Naive B cell (primary cell): Measurements from ENCODE around the gene SNX27. TPM values are rescaled to one million over a fixed set of nuclear protein-coding genes. Genes with fewer than 3 reads are reported as not detected.
"Not testable (repeated sequence)": the region's sequence is repeated elsewhere in the genome, so short reads cannot be mapped to it uniquely, and the experiment has no call there.

Experiments
- ATAC-seq, 2 donors: fragments of 150-1000 bp; cut with Tn5 transposase; 2 replicates each; pipeline ENCODE4 v1.10.0; 2021; ENCODE audit warnings: low read depth in 2 of 2, mild to moderate bottlenecking in 2 of 2, moderate library complexity in 2 of 2
- DNase-seq: peaks from one replicate; pipeline ENCODE4 v3.0.0; 2022
- H3K27ac Mint-ChIP-seq, 6 donors: one replicate each; pipeline ENCODE4 v1.8.0; 2020 to 2022; ENCODE audit warnings: mild to moderate bottlenecking in 6 of 6, mixed read lengths in 6 of 6, moderate library complexity in 5 of 6, inconsistent platforms in 2 of 6
- H3K27me3 Mint-ChIP-seq, 3 donors: one replicate each; pipeline ENCODE4 v1.8.0; 2021 to 2022; ENCODE audit warnings: mixed read lengths in 3 of 3, mild to moderate bottlenecking in 1 of 3
- H3K36me3 Mint-ChIP-seq, 2 donors: one replicate each; pipeline ENCODE4 v1.8.0; 2020 to 2022; ENCODE audit warnings: mixed read lengths in 2 of 2, inconsistent platforms in 1 of 2, mild to moderate bottlenecking in 1 of 2
- H3K4me1 Mint-ChIP-seq, 3 donors: one replicate each; pipeline ENCODE4 v1.8.0; 2020 to 2022; ENCODE audit warnings: mixed read lengths in 3 of 3, inconsistent platforms in 1 of 3, mild to moderate bottlenecking in 1 of 3, moderate library complexity in 1 of 3
- H3K4me3 Mint-ChIP-seq, 8 donors: one replicate each; pipeline ENCODE4 v1.8.0; 2020 to 2022; ENCODE audit warnings: mild to moderate bottlenecking in 8 of 8, mixed read lengths in 8 of 8, moderate library complexity in 8 of 8, inconsistent platforms in 2 of 8
- H3K9me3 Mint-ChIP-seq, 7 donors: one replicate each; pipeline ENCODE4 v1.8.0; 2020 to 2022; ENCODE audit warnings: mixed read lengths in 7 of 7, mild to moderate bottlenecking in 5 of 7, inconsistent platforms in 2 of 7, moderate library complexity in 1 of 7
- polyA plus RNA-seq, 6 donors: library from polyadenylated mRNA; unstranded; fragments of 300-500 nt; fragmentation: Illumina TruSeq; gene quantifications; one replicate each; pipeline ENCODE4 v1.2.3, GENCODE V29; 2021; ENCODE audit warnings: low read depth in 6 of 6

SNX27 gene
- polyA plus RNA-seq, 6 donors from 2014 or later, result 4.2 to 17.2 (median 13.1) TPM

DNA sequence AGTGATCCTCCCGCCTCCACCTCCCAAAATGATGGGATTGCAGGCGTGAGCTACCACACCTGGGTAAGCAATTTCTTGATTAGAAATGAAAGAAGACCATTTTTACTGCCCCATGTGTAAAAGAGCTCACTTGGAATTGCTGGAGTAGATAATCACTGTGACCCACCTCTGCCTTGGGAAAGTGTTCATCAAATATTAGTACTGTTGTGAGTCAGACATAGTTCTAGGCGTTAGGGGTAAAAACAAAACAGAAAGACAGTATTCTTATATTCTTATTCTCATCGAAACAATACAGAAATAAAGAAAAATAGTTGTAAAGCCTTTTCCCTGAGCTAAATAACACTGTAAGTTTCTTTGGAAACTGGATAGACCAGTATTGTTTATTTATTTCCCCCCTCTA lies 68.5 kb downstream of the SNX27 start:
- ATAC-seq (no peak), DNase-seq (no peak)
- Mint-ChIP-seq H3K27me3 (no peaks in the 10 kb centered on the region), H3K36me3 (peaks cover 0 to 14% of the 10 kb centered on the region in 2 donors), H3K9me3 (no peaks in the 10 kb centered on the region), H3K4me3 (no peak overlapping the region), H3K4me1 (peaks cover 0 to 5% (median 4%) of the 10 kb centered on the region in 3 donors), H3K27ac (peak overlapping the region in 1 of 6 donors; percentile 74)

DNA sequence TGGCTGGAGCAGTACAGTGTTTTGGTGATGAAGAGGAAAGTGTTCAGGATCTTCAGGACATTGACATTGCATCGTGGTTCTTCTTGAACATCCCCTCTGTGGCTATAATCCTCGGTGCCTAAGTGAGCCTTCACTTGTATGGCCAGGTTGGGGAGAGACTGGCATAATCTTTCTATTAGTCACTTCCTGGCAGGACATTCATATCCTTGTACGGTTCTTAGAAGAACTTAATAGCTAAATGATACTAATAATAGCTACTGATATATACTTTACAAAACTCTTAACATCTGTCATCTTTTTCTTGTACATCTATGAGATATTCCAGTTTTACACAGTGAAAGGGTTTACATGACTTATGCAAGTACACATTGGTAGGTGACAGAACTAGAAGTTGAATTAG lies 69.0 kb downstream of the SNX27 start:
- no peak for DNase-seq
- Mint-ChIP-seq H3K4me1 (peaks cover 0 to 5% (median 4%) of the 10 kb centered on the region in 3 donors), H3K36me3 (peaks cover 0 to 19% of the 10 kb centered on the region in 2 donors), H3K27me3 (no peaks in the 10 kb centered on the region), H3K27ac (peak overlapping the region in 1 of 6 donors; percentile 74), H3K9me3 (no peaks in the 10 kb centered on the region), H3K4me3 (no peak overlapping the region)
- ATAC-seq, result no peak

DNA sequence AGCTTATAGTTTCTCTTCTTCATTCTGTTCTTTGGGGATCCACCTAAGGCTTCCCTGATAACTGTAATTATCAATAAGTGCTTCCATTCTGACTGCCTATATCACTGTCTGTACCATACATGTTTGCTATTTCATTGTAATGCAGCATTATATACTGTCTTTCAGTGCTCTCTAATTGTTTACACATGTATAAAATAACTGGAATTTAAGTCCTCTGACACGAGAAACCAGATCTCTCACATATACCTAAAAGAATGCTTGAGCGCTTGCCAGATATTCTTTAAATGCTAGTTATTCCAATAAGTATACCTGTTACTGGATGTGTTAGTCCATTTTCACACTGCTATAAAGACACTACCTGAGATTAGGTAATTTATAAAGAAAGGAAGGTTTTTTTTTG lies 70.1 kb downstream of the SNX27 start:
- Mint-ChIP-seq H3K27me3 (no peaks in the 10 kb centered on the region), H3K27ac (no peak overlapping the region), H3K4me1 (peaks cover 0 to 5% (median 4%) of the 10 kb centered on the region in 3 donors), H3K36me3 (peaks cover 0 to 23% of the 10 kb centered on the region in 2 donors), H3K4me3 (no peak overlapping the region), H3K9me3 (no peaks in the 10 kb centered on the region)
- DNase-seq, result no peak
- no peak for ATAC-seq

DNA sequence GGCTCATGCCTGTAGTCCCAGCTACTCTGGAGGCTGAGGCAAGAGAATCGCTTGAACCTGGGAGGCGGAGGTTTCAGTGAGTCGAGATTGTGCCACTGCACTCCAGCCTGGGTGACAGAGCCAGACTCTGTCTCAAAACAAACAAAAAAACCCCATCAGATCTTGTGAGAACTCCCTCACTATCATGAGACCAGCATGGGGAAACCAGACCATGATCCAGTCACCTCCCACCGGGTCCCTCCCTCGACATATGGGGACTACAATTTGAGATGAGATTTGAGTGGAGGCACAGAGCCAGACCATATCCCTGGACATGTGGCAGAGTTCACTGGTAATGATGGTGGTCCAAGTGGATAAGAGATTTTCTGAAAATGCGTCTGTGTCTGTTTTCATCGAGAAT lies 71.1 kb downstream of the SNX27 start:
- not testable (repeated sequence) for H3K27me3 Mint-ChIP-seq, H3K4me1 Mint-ChIP-seq, H3K9me3 Mint-ChIP-seq, H3K4me3 Mint-ChIP-seq, DNase-seq, ATAC-seq
- peaks cover 0 to 22% of the 10 kb centered on the region in 2 donors for H3K36me3 Mint-ChIP-seq
- H3K27ac Mint-ChIP-seq, result peak overlapping the region in 1 of 6 donors; percentile 58

DNA sequence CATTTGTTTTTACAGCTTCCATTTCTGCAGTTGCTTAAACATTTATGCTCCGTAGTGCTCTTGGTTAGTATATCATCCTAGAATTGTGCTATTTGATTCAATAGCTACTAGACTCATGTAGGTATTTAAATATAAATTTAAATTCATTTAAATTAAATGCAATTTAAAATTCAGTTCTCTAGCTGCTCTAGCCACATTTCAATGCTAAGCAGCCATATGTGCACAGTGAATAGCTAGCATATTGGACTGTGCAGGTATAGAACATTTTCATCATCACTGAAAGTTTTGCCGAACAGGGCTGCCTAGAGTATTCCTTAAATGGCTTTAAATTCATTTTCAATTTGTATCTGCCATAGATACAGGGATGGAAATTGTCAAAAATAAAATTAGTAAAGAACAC lies 72.3 kb downstream of the SNX27 start:
- ATAC-seq (no peak), DNase-seq (no peak)
- peaks cover 0 to 18% of the 10 kb centered on the region in 2 donors for H3K36me3 Mint-ChIP-seq
- H3K9me3 Mint-ChIP-seq, result no peaks in the 10 kb centered on the region
- no peaks in the 10 kb centered on the region for H3K27me3 Mint-ChIP-seq
- H3K4me1 Mint-ChIP-seq, result peaks cover 0 to 5% (median 4%) of the 10 kb centered on the region in 3 donors
- H3K27ac Mint-ChIP-seq, result no peak overlapping the region
- no peak overlapping the region for H3K4me3 Mint-ChIP-seq

DNA sequence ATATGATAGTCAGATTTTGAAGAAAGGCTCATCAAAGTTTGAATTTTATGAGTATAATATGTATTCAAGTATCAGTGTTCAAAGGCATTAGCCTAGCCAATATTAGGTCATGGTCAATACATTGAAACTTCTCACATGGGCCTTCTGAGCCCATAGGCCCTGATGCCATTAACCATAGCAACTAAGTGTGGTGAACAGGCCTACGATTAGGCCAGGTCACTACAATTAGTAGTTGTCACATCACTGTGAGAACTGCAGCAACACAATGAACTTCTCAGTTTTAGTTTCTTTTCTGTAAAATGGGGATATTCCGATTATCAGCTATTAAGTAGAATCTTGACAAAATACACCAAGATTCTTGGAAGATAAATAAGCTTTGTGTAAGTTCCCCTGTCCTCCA lies 74.7 kb downstream of the SNX27 start:
- peaks cover under 1 to 4% (median 3%) of the 10 kb centered on the region in 3 donors for H3K4me1 Mint-ChIP-seq
- DNase-seq (no peak), ATAC-seq (no peak)
- no peak overlapping the region for H3K27ac Mint-ChIP-seq
- no peak overlapping the region for H3K4me3 Mint-ChIP-seq
- peaks cover 0 to 10% of the 10 kb centered on the region in 2 donors for H3K36me3 Mint-ChIP-seq
- H3K27me3 Mint-ChIP-seq, result no peaks in the 10 kb centered on the region
- H3K9me3 Mint-ChIP-seq, result no peaks in the 10 kb centered on the region

DNA sequence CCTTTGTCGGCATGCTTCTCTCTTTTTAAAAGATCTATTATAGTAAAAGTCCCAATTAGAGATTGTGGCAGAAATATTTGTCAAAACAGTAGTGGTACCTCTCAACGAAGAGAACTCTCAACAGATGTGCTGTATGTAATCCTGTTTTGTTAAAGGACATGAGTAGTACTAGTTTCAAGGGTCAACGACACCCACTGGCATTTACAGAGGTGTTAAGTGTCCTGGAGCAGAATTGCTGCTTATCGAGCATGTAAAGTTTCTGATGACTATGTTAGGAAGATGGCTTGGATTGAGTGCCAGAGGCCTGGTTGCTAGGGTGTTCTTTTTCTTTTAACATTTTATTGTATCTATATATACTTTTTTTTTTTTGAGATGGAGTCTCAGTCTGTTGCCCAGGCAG lies 77.6 kb downstream of the SNX27 start:
- Mint-ChIP-seq H3K36me3 (peaks cover 13 to 20% of the 10 kb centered on the region in 2 donors), H3K4me1 (peaks cover 0 to 5% (median 0%) of the 10 kb centered on the region in 3 donors), H3K4me3 (no peak overlapping the region), H3K9me3 (no peaks in the 10 kb centered on the region), H3K27ac (no peak overlapping the region), H3K27me3 (no peaks in the 10 kb centered on the region)
- no peak for ATAC-seq
- DNase-seq, result no peak

DNA sequence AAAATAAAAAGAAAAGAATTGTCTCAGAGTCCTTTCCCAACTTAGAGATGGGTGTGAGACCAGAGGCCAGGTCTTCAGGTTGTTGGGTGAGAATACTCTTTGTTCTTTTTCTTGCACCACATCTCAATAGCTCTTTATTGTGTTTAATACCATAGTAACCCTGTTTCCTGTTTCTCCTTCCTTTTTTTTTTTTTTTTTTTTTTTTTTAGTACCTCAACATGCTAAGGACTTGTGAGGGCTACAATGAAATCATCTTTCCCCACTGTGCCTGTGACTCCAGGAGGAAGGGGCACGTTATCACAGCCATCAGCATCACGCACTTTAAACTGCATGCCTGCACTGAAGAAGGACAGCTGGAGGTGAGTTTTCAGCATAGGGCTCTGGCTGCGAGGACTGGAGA lies 80.4 kb downstream of the SNX27 start:
- ATAC-seq, result no peak
- Mint-ChIP-seq H3K27ac (peak overlapping the region in 2 of 6 donors; percentile 44 to 88), H3K36me3 (peaks cover 14 to 34% of the 10 kb centered on the region in 2 donors), H3K27me3 (no peaks in the 10 kb centered on the region), H3K9me3 (no peaks in the 10 kb centered on the region), H3K4me3 (no peak overlapping the region), H3K4me1 (peaks cover 0 to 5% (median 0%) of the 10 kb centered on the region in 3 donors)
- no peak for DNase-seq

DNA sequence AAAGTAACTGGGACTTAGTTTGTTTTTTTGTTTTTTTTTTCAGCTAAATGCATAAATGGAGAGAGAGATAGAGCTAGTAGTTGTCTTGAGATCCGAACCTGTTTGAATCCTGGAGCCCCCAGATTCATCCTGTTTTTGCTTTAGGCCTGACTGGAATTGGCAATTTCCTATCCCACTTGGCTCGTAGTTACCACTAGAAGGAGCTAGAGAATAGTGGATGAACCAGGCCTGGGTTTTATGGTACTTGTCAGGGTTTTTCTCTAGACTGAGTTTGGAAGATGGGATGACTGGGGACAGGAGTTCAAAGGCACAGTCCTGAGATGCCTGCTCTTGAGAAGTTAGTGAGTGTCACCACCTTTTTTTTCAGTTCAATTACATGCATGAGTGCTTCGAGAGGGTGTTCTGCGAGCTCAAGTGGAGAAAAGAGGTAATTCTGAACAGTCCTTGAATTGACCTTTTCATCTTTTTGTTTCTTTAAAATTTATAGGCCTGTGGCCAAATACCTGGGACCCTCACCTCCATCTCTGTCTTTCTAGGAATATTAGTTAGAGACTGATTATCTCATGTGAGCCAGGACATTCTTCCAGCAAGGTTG lies 81.3 kb downstream of the SNX27 start:
- no peak for DNase-seq
- Mint-ChIP-seq H3K4me1 (peaks cover 0 to 5% (median 0%) of the 10 kb centered on the region in 3 donors), H3K4me3 (no peak overlapping the region), H3K27me3 (no peaks in the 10 kb centered on the region), H3K27ac (no peak overlapping the region), H3K9me3 (no peaks in the 10 kb centered on the region), H3K36me3 (peaks cover 14 to 34% of the 10 kb centered on the region in 2 donors)
- ATAC-seq, result no peak

DNA sequence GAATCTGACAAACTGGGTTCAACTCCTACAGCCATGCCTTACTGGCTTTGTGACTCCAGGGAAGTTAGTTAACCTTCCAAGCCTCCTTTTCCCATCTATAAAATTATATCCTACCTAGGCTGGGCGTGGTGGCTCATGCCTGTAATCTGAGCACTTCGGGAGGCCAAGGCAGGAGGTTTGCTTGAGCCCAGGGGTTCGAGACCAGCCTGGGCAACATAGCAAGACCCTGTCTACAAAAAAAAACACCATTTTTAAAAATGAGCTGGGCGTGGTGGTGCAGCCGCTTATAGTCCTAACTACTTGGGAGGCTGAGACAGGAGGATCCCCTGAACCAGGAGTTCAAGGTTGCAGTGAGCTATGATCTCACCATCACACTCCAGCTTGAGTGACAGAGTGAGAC lies 89.7 kb downstream of the SNX27 start:
- Mint-ChIP-seq H3K4me3 (no peak overlapping the region), H3K36me3 (peaks cover 27 to 28% of the 10 kb centered on the region in 2 donors), H3K27ac (no peak overlapping the region), H3K4me1 (peaks cover 13 to 20% (median 17%) of the 10 kb centered on the region in 3 donors), H3K27me3 (peaks cover 0 to 2% (median 0%) of the 10 kb centered on the region in 3 donors), H3K9me3 (no peaks in the 10 kb centered on the region)
- ATAC-seq (no peak), DNase-seq (no peak)

DNA sequence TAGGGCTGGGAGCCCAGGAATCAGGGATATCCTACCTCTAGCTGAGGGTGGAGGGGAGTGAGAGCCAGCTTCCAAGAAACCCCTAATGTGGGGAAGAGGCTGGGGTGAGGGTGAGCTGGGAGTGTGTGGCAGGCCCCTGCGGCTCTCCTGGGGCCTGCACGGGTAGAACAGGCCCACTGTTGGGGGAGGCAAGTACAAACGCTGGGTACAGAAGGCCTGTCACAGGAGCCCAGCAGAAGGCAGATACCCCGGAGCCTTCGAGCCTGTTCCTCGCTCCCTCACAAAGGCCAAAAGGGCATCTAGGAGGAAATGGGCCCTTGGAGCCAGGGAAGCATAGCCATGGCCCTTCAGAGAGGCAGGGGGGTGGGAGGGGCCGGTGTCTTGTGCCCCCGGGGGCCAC lies 91.1 kb downstream of the SNX27 start:
- Mint-ChIP-seq H3K9me3 (no peaks in the 10 kb centered on the region), H3K27ac (peak overlapping the region in 2 of 6 donors; percentile 20 to 72), H3K4me3 (no peak overlapping the region), H3K27me3 (peaks cover 0 to 9% (median 0%) of the 10 kb centered on the region in 3 donors), H3K36me3 (peaks cover 21 to 23% of the 10 kb centered on the region in 2 donors), H3K4me1 (peaks cover 14 to 25% (median 23%) of the 10 kb centered on the region in 3 donors)
- DNase-seq (no peak), ATAC-seq (no peak)

DNA sequence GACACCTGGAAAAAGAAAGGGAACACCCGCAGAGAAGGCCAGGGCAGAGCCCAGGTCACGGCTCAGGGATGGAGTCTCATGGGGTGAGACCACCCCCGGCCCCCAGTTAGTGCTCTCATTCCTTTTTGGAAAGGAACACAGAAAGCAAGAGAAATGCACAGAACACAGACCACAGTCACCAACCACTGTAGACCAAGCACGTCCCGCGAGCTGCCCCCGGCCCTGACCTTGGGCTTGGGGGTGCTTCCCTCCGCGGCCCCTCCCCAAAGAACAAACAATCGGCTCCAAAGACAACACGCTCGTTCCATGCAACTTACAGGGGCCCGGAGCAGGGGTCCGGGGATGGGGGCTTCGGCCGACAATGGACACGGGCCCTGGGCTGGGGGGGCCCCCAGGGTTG lies 92.0 kb downstream of the SNX27 start:
- Mint-ChIP-seq H3K27ac (peak overlapping the region in 2 of 6 donors; percentile 34 to 97), H3K36me3 (peaks cover 19 to 21% of the 10 kb centered on the region in 2 donors), H3K27me3 (peaks cover 0 to 9% (median 4%) of the 10 kb centered on the region in 3 donors), H3K4me3 (peak overlapping the region in 1 of 8 donors; percentile 68), H3K4me1 (peaks cover 14 to 25% (median 23%) of the 10 kb centered on the region in 3 donors), H3K9me3 (no peaks in the 10 kb centered on the region)
- DNase-seq (no peak), ATAC-seq (no peak)

DNA sequence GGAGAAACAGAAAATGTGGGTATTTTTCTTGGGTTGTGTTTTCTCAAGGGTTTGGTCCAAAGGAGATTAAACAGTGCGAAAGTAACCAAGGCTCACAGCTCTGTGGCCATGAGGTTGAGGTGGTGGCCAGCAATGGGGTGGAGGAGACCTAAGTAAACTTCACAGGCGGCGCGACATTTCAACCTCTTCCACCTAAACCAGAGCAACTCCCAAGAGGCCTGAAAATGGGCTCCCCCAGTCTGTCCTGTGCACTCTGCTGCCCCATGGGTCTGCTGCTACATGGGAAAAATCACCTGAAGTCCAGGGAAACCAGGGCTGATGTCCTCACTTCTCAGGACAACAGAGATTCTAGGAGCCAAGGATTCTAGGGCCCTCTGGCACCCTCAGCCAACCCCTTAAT lies 92.4 kb downstream of the SNX27 start:
- H3K27me3 Mint-ChIP-seq, result peaks cover 0 to 9% (median 8%) of the 10 kb centered on the region in 3 donors
- peaks cover 16 to 20% of the 10 kb centered on the region in 2 donors for H3K36me3 Mint-ChIP-seq
- DNase-seq (no peak), ATAC-seq (no peak)
- no peak overlapping the region for H3K4me3 Mint-ChIP-seq
- H3K27ac Mint-ChIP-seq, result no peak overlapping the region
- peaks cover 14 to 25% (median 23%) of the 10 kb centered on the region in 3 donors for H3K4me1 Mint-ChIP-seq
- H3K9me3 Mint-ChIP-seq, result no peaks in the 10 kb centered on the region

DNA sequence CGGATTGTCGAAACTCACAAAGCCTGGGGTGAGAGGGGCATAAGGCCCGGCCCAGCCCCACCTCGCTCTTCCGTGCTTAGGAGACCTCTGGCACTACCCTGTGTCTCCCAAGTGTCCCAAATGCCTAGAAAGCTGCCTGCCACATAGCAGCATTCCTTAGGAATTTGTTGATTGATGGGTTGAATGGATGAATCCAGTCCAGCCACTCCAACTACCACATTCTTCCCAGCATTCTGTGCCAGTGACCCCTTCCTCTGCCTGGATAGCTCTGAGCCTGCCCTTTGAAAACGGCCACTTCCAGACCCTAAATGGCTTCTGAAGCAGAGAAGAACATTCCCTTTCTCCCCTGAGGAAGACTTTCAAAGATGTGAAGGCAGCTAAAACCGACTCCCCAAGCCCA lies 93.3 kb downstream of the SNX27 start:
- H3K27ac Mint-ChIP-seq, result no peak overlapping the region
- no peaks in the 10 kb centered on the region for H3K9me3 Mint-ChIP-seq

More for the DNA sequence above, 93.3 kb downstream of the SNX27 start:
- Mint-ChIP-seq H3K36me3 (peaks cover 7 to 11% of the 10 kb centered on the region in 2 donors), H3K4me3 (no peak overlapping the region), H3K4me1 (peaks cover 14 to 23% (median 22%) of the 10 kb centered on the region in 3 donors), H3K27me3 (peaks cover 0 to 9% (median 9%) of the 10 kb centered on the region in 3 donors)
- DNase-seq, result no peak
- no peak for ATAC-seq
